T-helper 2 cell treated with Interferon-gamma antibody and Interleukin-4, amounts not matched to agents 100 ng/mL and 5 ng/mL, for 36 hours (primary cell): ENCODE measurements around the gene FAM163B. TPM values are rescaled to one million over a fixed set of nuclear protein-coding genes. Genes with fewer than 3 reads are reported as not detected.

ENCODE experiments used
- intact Hi-C: fragments of 100-400 bp; cut with micrococcal nuclease; formaldehyde crosslinking; loops from one replicate; pipeline ENCODE4 v1.15.1; 2023
- total RNA-seq: library from RNA; stranded (reverse); gene quantifications from 2 replicates; pipeline ENCODE4 v1.2.3, GENCODE V29; 2022

The FAM163B gene
- total RNA-seq: not detected in 2 replicates

GRCh38 chr9:133609311-133610098 lies at the start of gene FAM163B:
FAM163B (minus strand) TSS chr9:133609389; CDS start chr9:133580223, 29,166 bp downstream.
- intact Hi-C loops: no loop called here

- intact Hi-C loops: no loop called here
Observed at GRCh38 chr9:133657120-133657661, 48.0 kb upstream of the FAM163B start.

- intact Hi-C loops: loop anchor here (1.0 kb wide), 1 partner anchor 70 kb away; no protein-coding TSS in a partner anchor
Observed at GRCh38 chr9:133656211-133657119, 47.3 kb upstream of the FAM163B start.

GRCh38 chr9:133655701-133656100 lies 46.5 kb upstream of the FAM163B start:
- intact Hi-C loops: loop anchor here (1.0 kb wide), 1 partner anchor 71 kb away; no protein-coding TSS in a partner anchor

- intact Hi-C loops: no loop called here
Observed at GRCh38 chr9:133654736-133655657, 45.8 kb upstream of the FAM163B start.

GRCh38 chr9:133653638-133654037 lies 44.4 kb upstream of the FAM163B start:
- intact Hi-C loops: no loop called here

GRCh38 chr9:133650026-133650425 lies 40.8 kb upstream of the FAM163B start:
- intact Hi-C loops: no loop called here

GRCh38 chr9:133649194-133649593 lies 40.0 kb upstream of the FAM163B start:
- intact Hi-C loops: no loop called here

- intact Hi-C loops: no loop called here
Observed at GRCh38 chr9:133647765-133648469, 38.7 kb upstream of the FAM163B start.

GRCh38 chr9:133647148-133647547 lies 38.0 kb upstream of the FAM163B start:
- intact Hi-C loops: no loop called here

- intact Hi-C loops: no loop called here
Observed at GRCh38 chr9:133645021-133645765, 36.0 kb upstream of the FAM163B start.

GRCh38 chr9:133643978-133644760 lies 35.0 kb upstream of the FAM163B start:
- intact Hi-C loops: no loop called here

- intact Hi-C loops: no loop called here
Observed at GRCh38 chr9:133643362-133643755, 34.2 kb upstream of the FAM163B start.

GRCh38 chr9:133642708-133643361 lies 33.6 kb upstream of the FAM163B start:
- intact Hi-C loops: no loop called here

- intact Hi-C loops: no loop called here
Observed at GRCh38 chr9:133641861-133642595, 32.8 kb upstream of the FAM163B start.

GRCh38 chr9:133641396-133641655 lies 32.1 kb upstream of the FAM163B start:
- intact Hi-C loops: no loop called here

GRCh38 chr9:133640580-133641395 lies 31.6 kb upstream of the FAM163B start:
- intact Hi-C loops: no loop called here
